Glomerular visceral epithelial cell (primary cell): ENCODE results near the gene FDX2.

Experiments
- DNase-seq: peaks from one replicate; pipeline ENCODE4 v3.0.0-alpha.2; 2016; ENCODE audit errors: extremely low spot score

The FDX2 gene

GRCh38 chr19:10332965-10333757, 17.3 kb upstream of the FDX2 start, which contains the start of gene RAVER1:
Gene RAVER1, minus strand, starts transcription at chr19:10333529. Its CDS starts 22 bp downstream, at chr19:10333507.
- DNase-seq = peak; percentile 98

GRCh38 chr19:10332158-10332964, 16.5 kb upstream of the FDX2 start:
- no peak for DNase-seq

GRCh38 chr19:10329555-10329954, 13.7 kb upstream of the FDX2 start:
- DNase-seq = no peak

GRCh38 chr19:10328558-10329429, 13.0 kb upstream of the FDX2 start:
- no peak for DNase-seq

GRCh38 chr19:10327793-10328192, 12.0 kb upstream of the FDX2 start:
- DNase-seq = no peak

- DNase-seq = no peak
Observed at GRCh38 chr19:10325732-10326131, 9.9 kb upstream of the FDX2 start.

GRCh38 chr19:10321874-10322835, 6.3 kb upstream of the FDX2 start:
- DNase-seq = no peak

GRCh38 chr19:10321417-10321797, 5.6 kb upstream of the FDX2 start:
- DNase-seq = no peak

GRCh38 chr19:10320602-10321416, 5.0 kb upstream of the FDX2 start:
- DNase-seq = no peak

GRCh38 chr19:10318807-10319682, 3.2 kb upstream of the FDX2 start:
- no peak for DNase-seq

GRCh38 chr19:10317857-10318462, 2.1 kb upstream of the FDX2 start:
- no peak for DNase-seq

- no peak for DNase-seq
Observed at GRCh38 chr19:10317045-10317856, 1.4 kb upstream of the FDX2 start.

GRCh38 chr19:10316229-10317044, 622 bp upstream of the FDX2 start:
- DNase-seq = peak; percentile 16

GRCh38 chr19:10309423-10309822, 6.4 kb downstream of the FDX2 start, which contains the start of gene ZGLP1:
Gene ZGLP1, minus strand, starts transcription at chr19:10309815.
- no peak for DNase-seq

GRCh38 chr19:10306327-10306726, 9.5 kb downstream of the FDX2 start:
- DNase-seq = no peak

- DNase-seq = no peak
Observed at GRCh38 chr19:10305139-10305806, 10.5 kb downstream of the FDX2 start.
